NCI-H146 treated with DMSO at 0.1 percent for 48 hours (cell line): Measurements from ENCODE around the gene STX8.
A peak's percentile ranks its signal among the peaks of the same experiment; 100 is the strongest.
"Not testable (repeated sequence)": the region's sequence is repeated elsewhere in the genome, so short reads cannot be mapped to it uniquely, and the experiment has no call there.

Experiments
- DNase-seq: peaks from one replicate; lab custom pipeline; 2025; ENCODE audit not compliant: unreplicated experiment; lab: John Stamatoyannopoulos, UW

The STX8 gene

GRCh38 chr17:9270921-9271320 lies 304.7 kb downstream of the STX8 start:
- DNase-seq: no peak

- DNase-seq: no peak
Observed at GRCh38 chr17:9269350-9270035, 306.1 kb downstream of the STX8 start.

DNA sequence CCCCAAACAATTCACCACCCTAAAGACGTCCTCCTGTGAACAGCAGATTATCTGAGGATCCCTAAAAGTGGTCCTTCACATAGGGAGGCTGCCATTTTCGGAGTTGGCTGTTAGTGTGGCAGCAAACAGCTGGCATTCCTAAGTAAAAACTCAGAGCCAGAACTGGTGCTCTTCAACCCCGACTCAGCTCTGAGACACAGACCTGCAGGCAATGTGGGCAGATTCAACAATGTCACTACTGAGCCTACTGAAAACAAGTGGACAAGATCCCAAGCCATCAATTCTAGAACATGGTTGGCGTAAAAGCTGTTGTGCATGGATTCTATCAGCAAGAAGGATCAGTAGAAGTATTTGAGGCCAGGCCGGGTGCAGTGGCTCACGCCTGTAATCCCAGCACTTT lies 307.1 kb downstream of the STX8 start:
- DNase-seq: no peak

GRCh38 chr17:9266697-9267117 lies 308.9 kb downstream of the STX8 start:
- DNase-seq: no peak

DNA sequence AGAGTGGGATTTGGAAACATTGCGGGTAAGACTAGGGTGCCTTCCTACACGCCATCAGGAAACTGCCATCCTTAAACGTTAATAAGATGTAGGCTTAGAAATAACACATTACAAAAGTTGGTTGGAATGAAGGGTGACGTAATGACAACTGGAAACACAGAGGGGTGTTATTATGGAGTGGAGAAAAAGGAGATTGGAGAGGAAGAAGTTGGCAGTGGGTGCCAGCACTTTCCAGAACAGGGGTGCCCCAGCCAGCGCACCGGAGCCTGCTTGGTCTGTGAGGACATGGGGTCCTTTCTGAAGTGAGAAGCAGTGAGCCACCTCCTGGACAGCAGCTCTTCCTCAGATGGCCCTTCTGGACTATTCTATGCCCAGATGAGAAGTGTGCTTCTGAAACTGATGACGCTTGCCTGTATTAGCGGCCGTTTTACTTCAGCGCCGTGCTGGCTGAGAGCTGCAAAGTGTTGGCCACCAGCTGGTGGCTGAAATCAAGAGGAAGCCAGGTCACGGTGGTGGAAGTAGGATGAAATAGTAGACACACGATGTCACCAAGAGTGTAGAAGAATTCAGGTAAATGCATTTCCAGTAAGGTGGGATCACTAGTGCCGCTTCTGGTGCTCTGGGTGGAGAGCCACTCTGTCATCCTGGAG lies 309.5 kb downstream of the STX8 start:
- no peak for DNase-seq

DNA sequence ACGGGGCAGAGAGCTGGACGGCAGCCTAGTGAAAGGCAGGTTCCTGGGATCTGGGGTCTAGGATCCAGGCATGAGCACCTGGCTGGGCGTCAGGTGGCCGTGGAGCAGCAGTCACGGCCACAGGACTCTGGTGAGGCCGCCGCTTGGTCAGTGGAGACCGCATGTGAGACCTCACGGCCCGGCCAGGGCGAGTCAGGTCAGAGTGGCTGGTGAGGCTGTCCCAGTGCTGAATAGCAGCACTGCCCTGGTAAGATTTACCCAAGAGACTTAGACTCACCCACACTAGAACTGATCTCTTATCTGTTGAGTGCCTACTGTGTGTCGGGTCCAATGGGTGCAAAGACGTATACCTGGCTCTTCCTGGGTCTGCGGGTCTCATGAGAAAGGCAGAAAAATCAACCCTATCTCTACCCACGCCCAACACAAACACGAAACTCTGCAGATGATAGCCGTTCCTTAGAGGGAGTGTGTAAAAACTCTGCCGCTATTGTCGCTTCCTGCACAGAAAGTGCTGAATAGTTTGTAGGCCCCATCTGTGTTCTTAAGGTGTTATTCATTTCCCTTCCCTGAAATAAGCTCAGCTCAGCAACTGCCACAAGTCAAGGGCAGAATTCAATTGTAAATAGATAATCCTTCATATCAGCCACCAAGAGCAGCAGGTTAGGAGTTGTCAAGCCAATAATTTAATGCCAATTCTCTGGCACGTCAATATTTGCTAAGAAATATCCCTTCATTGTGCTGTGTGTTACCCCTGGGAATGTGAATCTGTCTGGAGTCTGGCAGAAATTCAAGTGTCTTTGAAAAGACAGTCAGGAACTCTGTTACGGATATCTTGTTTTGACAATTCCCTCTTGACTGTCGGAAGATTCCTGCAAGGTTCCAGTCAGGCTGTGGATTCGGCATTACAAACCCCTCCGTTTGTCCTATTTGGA lies 314.3 kb downstream of the STX8 start:
- DNase-seq: no peak

DNA sequence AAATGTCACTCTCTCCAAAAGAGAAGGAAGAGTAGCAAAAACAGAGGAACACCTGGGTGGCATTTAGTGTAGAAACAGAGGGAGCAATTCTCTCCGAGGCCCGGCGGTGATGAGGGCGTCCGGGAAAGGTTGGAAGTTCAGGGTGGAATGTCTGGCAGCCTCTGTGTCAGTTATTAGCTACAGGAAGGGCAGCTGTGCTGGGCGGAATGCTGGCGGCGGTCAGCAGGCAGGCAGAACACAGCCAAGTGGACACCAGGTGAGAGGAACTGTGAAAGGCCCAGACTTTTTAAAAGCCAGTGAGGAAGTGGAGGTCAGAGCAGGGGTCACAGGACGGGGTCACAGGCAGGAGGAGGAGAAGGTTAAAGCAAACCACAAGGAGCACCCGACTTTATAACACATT lies 316.2 kb downstream of the STX8 start:
- DNase-seq: no peak

- DNase-seq: peak; percentile 48
Observed at GRCh38 chr17:9258115-9259015, 317.3 kb downstream of the STX8 start.

DNA sequence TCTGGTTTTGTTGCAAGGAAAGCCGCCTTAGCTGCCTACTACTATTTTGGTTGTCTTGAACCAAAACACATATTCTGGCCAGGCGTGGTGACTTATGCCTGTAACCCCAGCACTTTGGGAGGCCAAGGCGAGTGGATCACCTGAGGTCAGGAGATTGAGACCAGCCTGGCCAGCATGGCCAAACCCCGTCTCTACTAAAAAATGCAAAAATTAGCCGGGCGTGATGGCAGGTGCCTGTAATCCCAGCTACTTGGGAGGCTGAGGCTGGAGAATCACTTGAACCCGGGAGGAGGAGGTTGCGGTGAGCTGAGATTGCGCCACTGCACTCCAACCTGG lies 318.0 kb downstream of the STX8 start:
- DNase-seq: not testable (repeated sequence)

DNA sequence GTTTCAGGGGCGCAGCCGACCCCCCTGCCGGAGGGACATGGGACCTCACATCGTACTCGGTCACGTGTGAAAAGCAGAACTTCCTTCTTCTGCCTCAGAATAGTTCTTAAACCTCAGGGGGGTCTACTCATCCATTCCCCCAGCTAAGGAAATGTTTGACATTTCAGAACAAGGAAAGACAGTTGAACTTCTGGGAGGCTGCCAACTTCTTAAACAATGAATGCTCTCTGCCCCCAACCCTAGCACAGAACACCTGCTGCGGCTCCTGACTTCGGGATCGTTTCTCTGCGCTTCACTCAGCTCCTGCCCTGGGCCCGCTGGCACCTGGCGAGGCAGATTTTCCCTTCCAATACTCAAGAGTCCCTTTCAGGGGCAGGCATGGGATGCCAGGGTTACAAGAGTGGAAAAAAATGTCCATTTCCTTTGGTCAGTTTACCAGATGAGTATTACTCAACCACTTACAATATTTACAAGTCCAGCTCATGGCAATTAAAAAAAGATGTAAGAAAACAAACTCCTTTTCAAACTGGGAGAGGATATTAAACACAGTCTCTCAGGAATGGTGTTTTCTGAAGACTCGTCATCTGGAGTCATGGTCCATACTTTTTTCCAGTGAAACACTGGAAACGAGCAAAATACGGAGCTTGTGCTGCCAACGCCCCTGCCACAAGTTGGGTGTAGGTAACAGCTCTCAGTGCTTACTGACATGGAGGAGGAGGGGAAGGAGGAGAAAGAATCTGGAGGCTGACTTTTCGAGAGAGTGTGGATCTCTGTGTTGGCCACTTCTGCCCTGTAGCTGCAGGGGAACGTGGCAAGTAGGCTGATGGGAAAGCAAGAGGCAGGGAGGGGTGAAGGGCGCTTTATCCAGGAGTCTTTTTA lies 318.6 kb downstream of the STX8 start:
- DNase-seq: no peak

GRCh38 chr17:9256361-9256750 lies 319.3 kb downstream of the STX8 start:
- DNase-seq: no peak

GRCh38 chr17:9255833-9256232 lies 319.8 kb downstream of the STX8 start:
- no peak for DNase-seq

GRCh38 chr17:9254841-9255240 lies 320.8 kb downstream of the STX8 start:
- no peak for DNase-seq

- no peak for DNase-seq
Observed at GRCh38 chr17:9253308-9253707, 322.3 kb downstream of the STX8 start.

DNA sequence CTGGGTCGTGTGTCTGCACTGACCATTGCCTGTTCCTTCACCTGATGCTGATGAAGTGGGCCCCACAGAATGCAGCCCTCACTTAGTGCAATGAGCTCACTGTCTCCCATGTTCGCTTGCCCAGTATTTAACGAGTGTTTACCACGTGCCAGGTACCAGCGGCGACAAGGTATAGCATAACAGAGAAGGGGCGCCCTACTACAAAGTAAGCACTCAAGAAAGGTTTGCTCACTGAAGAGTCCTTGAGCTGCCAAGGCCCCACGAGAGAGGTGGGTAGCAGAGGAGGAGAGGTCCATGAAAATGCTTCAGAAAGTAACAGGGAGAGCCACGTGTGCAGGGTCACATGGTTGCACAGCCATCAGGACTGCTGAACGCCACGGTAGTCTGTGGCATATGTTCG lies 324.3 kb downstream of the STX8 start:
- no peak for DNase-seq

DNA sequence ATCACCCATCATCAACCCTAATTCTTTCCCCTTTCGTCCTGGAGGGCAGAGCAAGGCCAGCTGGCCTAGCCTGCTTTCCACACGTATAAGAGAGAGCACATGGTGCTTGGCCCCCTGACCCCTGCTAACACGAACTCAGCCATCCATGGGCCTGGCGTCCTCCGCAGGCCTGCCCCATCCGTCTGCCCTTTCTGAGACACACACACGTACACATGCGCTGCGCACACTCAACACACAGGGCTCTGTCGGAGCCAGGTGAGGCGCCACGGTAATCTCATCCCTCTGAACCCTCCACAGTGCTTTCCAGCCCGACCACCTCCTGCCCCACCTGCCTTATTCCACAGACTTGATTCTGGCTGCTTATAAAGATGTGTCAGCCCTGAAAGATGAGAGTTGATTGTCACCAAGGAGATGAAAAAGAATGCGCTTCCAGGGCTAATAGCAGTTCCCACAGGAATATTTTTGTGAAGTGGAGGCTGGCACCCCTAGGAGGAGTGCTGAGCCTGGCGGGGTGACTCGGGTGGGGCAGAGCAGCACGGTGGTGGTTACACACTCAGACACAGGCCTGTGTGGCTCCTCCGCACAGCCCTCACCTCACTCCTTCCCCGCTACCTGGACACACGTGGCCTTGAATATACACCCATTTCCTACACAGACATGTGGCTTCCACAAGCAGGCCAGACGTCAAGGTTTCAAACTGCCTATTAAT lies 326.2 kb downstream of the STX8 start:
- no peak for DNase-seq

DNA sequence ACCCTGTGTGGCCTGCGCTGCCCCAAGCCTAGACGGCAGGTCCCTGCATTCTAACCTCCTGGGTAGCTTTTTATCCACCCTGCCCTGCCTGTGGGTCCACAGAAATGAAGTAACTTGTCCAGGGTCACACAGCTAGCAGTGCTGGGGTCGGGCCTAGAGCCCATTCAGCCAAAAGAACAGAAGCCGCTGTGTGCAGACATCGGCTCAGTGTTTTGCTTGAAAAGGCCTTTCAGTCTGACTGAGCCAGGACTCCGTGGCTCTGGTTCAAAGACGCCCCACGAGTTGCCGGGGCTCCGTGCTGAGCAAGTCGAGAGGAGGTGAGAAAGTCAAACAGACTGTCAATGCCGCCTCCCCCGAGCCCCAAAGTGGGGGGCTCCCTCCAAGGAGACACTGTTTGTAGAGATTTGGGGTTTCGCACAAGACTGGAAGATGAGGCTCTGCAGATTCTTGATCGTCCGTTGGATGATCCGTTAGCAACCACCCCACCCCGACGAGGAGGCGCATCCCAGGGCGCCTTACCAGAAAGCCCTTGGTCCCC lies 328.1 kb downstream of the STX8 start:
- DNase-seq: no peak

- no peak for DNase-seq
Observed at GRCh38 chr17:9244066-9245052, 331.3 kb downstream of the STX8 start.
